Measurements from ENCODE around the gene HDLBP.

GRCh38 chr2:241298673-241299072 is 16.8 kb downstream of the HDLBP start:
- TF ChIP-seq POLR2AphosphoS5 (IDR thresholded peaks at IDR 0.05; ENCODE audit: low read depth, low read length) (no peak), SIN3A (IDR thresholded peaks at IDR 0.05; ENCODE audit: borderline replicate concordance, insufficient read depth, low read length) (no peak), REST (IDR thresholded peaks at IDR 0.05; ENCODE audit: insufficient read depth in 1 of 2, low read depth in 2 of 2, low read length in 2 of 2) (no peak)

Data from PFSK-1 (cell line).